ENCODE results near the gene GRAMD4.

The GRAMD4 gene

GRCh38 chr22:46655861-46656608 is 35.8 kb downstream of the GRAMD4 start:
- DNase-seq (ENCODE audit: low spot score), result no peak

GRCh38 chr22:46656856-46657654 is 36.9 kb downstream of the GRAMD4 start:
- no peak for DNase-seq (ENCODE audit: low spot score)

GRCh38 chr22:46657655-46657953 is 37.4 kb downstream of the GRAMD4 start:
- no peak for DNase-seq (ENCODE audit: low spot score)

GRCh38 chr22:46657996-46658947 is 38.1 kb downstream of the GRAMD4 start:
- no peak for DNase-seq (ENCODE audit: low spot score)

- DNase-seq (ENCODE audit: low spot score), result no peak
These were observed 39.0 kb downstream of the GRAMD4 start for GRCh38 chr22:46659059-46659790.

GRCh38 chr22:46659791-46660186 is 39.6 kb downstream of the GRAMD4 start:
- no peak for DNase-seq (ENCODE audit: low spot score)

GRCh38 chr22:46660604-46661201 is 40.5 kb downstream of the GRAMD4 start:
- DNase-seq (ENCODE audit: low spot score), result peak; percentile 8

GRCh38 chr22:46661221-46661851 is 41.1 kb downstream of the GRAMD4 start:
- no peak for DNase-seq (ENCODE audit: low spot score)

- DNase-seq (ENCODE audit: low spot score), result no peak
These were observed 42.0 kb downstream of the GRAMD4 start for GRCh38 chr22:46662226-46662625.

- no peak for DNase-seq (ENCODE audit: low spot score)
These were observed 42.8 kb downstream of the GRAMD4 start for GRCh38 chr22:46663001-46663400.

GRCh38 chr22:46663436-46664100 is 43.4 kb downstream of the GRAMD4 start:
- DNase-seq (ENCODE audit: low spot score), result no peak

- no peak for DNase-seq (ENCODE audit: low spot score)
These were observed 44.2 kb downstream of the GRAMD4 start for GRCh38 chr22:46664301-46664855.

- no peak for DNase-seq (ENCODE audit: low spot score)
These were observed 45.0 kb downstream of the GRAMD4 start for GRCh38 chr22:46665151-46665695.

GRCh38 chr22:46665751-46666280 is 45.6 kb downstream of the GRAMD4 start:
- no peak for DNase-seq (ENCODE audit: low spot score)

- no peak for DNase-seq (ENCODE audit: low spot score)
These were observed 46.5 kb downstream of the GRAMD4 start for GRCh38 chr22:46666577-46667244.

- no peak for DNase-seq (ENCODE audit: low spot score)
These were observed 47.0 kb downstream of the GRAMD4 start for GRCh38 chr22:46667245-46667623.

GRCh38 chr22:46668116-46668515 is 47.9 kb downstream of the GRAMD4 start:
- DNase-seq (ENCODE audit: low spot score), result no peak

- DNase-seq (ENCODE audit: low spot score), result no peak
These were observed 49.0 kb downstream of the GRAMD4 start for GRCh38 chr22:46669201-46669600.
